HepG2 (cell line): ENCODE results near the gene C15orf62. TPM values are rescaled to one million over a fixed set of nuclear protein-coding genes. Genes with fewer than 3 reads are reported as not detected.
A peak's percentile ranks its signal among the peaks of the same experiment; 100 is the strongest.

ENCODE experiments used
- ATF1 ChIP-seq: IDR thresholded peaks from 2 replicates; pipeline ENCODE4 v1.6.1; 2016; ENCODE audit warnings: mild to moderate bottlenecking, control low read depth
- ERF ChIP-seq: IDR thresholded peaks from 2 replicates; pipeline ENCODE4 v1.6.1; 2018; ENCODE audit warnings: missing biosample characterization, missing genetic modification reagents
- FOXJ3 ChIP-seq: sonication (generic); formaldehyde crosslinking; IDR thresholded peaks from 2 replicates; pipeline ENCODE4 v1.4.0; 2020; ENCODE audit warnings: missing genetic modification reagents, mild to moderate bottlenecking, borderline replicate concordance
- FOXO1 ChIP-seq: sonication (generic); formaldehyde crosslinking; IDR thresholded peaks from 2 replicates; pipeline ENCODE4 v1.4.0; 2020; ENCODE audit warnings: missing genetic modification reagents
- GPN1 ChIP-seq: sonication (generic); formaldehyde crosslinking; IDR thresholded peaks from 2 replicates; pipeline ENCODE4 v1.5.1; 2020; ENCODE audit warnings: missing genetic modification reagents, borderline replicate concordance
- HCFC1 ChIP-seq: fragments of 150-350 bp; IDR thresholded peaks from 2 replicates; pipeline ENCODE4 v1.6.1; 2014; ENCODE audit warnings: low read depth, low read length
- KLF11 ChIP-seq: IDR thresholded peaks from 2 replicates; pipeline ENCODE4 v1.6.1; 2016; ENCODE audit warnings: missing compliant biosample characterization
- NR1H2 ChIP-seq: sonication (generic); formaldehyde crosslinking; IDR thresholded peaks from 2 replicates; pipeline ENCODE4 v1.8.1; 2022; ENCODE audit warnings: low read depth, missing genetic modification reagents, borderline replicate concordance
- SNAI1 ChIP-seq: sonication (generic); formaldehyde crosslinking; IDR thresholded peaks from 2 replicates; pipeline ENCODE4 v1.5.0; 2020; ENCODE audit warnings: mild to moderate bottlenecking, missing genetic modification reagents, borderline replicate concordance
- SP5 ChIP-seq: IDR thresholded peaks from 2 replicates; pipeline ENCODE4 v1.6.1; 2016; ENCODE audit warnings: low read depth, borderline replicate concordance
- SRF ChIP-seq: IDR thresholded peaks from 2 replicates; pipeline ENCODE4 v1.6.1; 2011; ENCODE audit warnings: mild to moderate bottlenecking, low read depth, low read length, moderate library complexity
- ZFP41 ChIP-seq: sonication (generic); formaldehyde crosslinking; IDR thresholded peaks from 2 replicates; pipeline ENCODE4 v1.4.0; 2020; ENCODE audit warnings: mild to moderate bottlenecking, missing genetic modification reagents, borderline replicate concordance
- ZMYM4 ChIP-seq: sonication (generic); formaldehyde crosslinking; IDR thresholded peaks from 2 replicates; pipeline ENCODE4 v1.8.1; 2023; ENCODE audit warnings: mild to moderate bottlenecking, missing genetic modification reagents
- ZNF558 ChIP-seq: sonication (generic); formaldehyde crosslinking; IDR thresholded peaks from 2 replicates; pipeline ENCODE4 v1.9.0; 2022; ENCODE audit warnings: mild to moderate bottlenecking, missing genetic modification reagents, borderline replicate concordance
- ZNF703 ChIP-seq: sonication (generic); formaldehyde crosslinking; IDR thresholded peaks from 2 replicates; pipeline ENCODE4 v1.5.1; 2020; ENCODE audit warnings: missing genetic modification reagents, mild to moderate bottlenecking, moderate library complexity, borderline replicate concordance
- ZNF709 ChIP-seq: sonication (generic); formaldehyde crosslinking; IDR thresholded peaks from 2 replicates; pipeline ENCODE4 v1.5.0; 2020; ENCODE audit warnings: mild to moderate bottlenecking, missing genetic modification reagents
- polyA plus RNA-seq, 8 experiments: library from polyadenylated mRNA; depleted of rRNA in 3 of 8; stranded (reverse) in 7 of 8; unstranded in 1 of 8; fragments of >200 nt; fragmentation: Illumina TruSeq in 4 of 8; extraction: Trizol in 4 of 8; gene quantifications; 2 replicates each; pipeline versions ENCODE4 v1.2.1 to v1.2.3, GENCODE V29; 2011 to 2016; ENCODE audit warnings: low read depth in 4 of 8, missing spikeins in 1 of 8, mixed read lengths in 1 of 8; ENCODE audit not compliant: insufficient read depth in 1 of 8
- total RNA-seq, 5 experiments: library from RNA; depleted of rRNA; stranded (reverse); fragments of >200 nt; fragmentation: Illumina TruSeq; extraction: Trizol; gene quantifications; 2 replicates each; pipeline ENCODE4 v1.2.3, GENCODE V29; 2016; ENCODE audit warnings: low read depth in 1 of 5
- TF ChIP-seq, protein P1 (sequence below): sonication (generic); formaldehyde crosslinking; IDR thresholded peaks from 2 replicates; pipeline ENCODE4 v1.4.0; 2020; ENCODE audit warnings: mild to moderate bottlenecking, missing genetic modification reagents, borderline replicate concordance
- TF ChIP-seq, protein P2 (sequence below): sonication (generic); formaldehyde crosslinking; IDR thresholded peaks from 2 replicates; pipeline ENCODE4 v1.8.0; 2022; ENCODE audit warnings: mild to moderate bottlenecking, missing genetic modification reagents, moderate library complexity

Gene C15orf62
- total and polyA plus RNA-seq, 2 of the 13 experiments (the other 11 are each of a cell fraction or from before 2014, with no cell fraction given), result 0.51 to 1.1 TPM

GRCh38 chr15:40754883-40755811 is 14.6 kb upstream of the C15orf62 start, which contains the start of gene RMDN3 (continued):
- TF ChIP-seq, protein P1, sequence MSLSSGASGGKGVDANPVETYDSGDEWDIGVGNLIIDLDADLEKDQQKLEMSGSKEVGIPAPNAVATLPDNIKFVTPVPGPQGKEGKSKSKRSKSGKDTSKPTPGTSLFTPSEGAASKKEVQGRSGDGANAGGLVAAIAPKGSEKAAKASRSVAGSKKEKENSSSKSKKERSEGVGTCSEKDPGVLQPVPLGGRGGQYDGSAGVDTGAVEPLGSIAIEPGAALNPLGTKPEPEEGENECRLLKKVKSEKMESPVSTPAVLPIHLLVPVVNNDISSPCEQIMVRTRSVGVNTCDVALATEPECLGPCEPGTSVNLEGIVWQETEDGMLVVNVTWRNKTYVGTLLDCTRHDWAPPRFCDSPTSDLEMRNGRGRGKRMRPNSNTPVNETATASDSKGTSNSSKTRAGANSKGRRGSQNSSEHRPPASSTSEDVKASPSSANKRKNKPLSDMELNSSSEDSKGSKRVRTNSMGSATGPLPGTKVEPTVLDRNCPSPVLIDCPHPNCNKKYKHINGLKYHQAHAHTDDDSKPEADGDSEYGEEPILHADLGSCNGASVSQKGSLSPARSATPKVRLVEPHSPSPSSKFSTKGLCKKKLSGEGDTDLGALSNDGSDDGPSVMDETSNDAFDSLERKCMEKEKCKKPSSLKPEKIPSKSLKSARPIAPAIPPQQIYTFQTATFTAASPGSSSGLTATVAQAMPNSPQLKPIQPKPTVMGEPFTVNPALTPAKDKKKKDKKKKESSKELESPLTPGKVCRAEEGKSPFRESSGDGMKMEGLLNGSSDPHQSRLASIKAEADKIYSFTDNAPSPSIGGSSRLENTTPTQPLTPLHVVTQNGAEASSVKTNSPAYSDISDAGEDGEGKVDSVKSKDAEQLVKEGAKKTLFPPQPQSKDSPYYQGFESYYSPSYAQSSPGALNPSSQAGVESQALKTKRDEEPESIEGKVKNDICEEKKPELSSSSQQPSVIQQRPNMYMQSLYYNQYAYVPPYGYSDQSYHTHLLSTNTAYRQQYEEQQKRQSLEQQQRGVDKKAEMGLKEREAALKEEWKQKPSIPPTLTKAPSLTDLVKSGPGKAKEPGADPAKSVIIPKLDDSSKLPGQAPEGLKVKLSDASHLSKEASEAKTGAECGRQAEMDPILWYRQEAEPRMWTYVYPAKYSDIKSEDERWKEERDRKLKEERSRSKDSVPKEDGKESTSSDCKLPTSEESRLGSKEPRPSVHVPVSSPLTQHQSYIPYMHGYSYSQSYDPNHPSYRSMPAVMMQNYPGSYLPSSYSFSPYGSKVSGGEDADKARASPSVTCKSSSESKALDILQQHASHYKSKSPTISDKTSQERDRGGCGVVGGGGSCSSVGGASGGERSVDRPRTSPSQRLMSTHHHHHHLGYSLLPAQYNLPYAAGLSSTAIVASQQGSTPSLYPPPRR (CRISPR knock-in tag), result 0 out of 2 replicates have a peak, but pooled peaks have one; percentile 52
- TF ChIP-seq KLF11 (CRISPR knock-in tag) (no peak), ZNF558 (CRISPR knock-in tag) (0 out of 2 replicates have a peak, but pooled peaks have one; percentile 50), SP5 (CRISPR knock-in tag) (peak; percentile 89), ERF (CRISPR knock-in tag) (peak; percentile 71; the same call in 1 of the 2 replicates), FOXO1 (CRISPR knock-in tag) (peak; percentile 38; the same call in 1 of the 2 replicates), ZNF703 (CRISPR knock-in tag) (no peak; the same call in 1 of the 2 replicates), HCFC1 (peak; percentile 72), ZNF709 (CRISPR knock-in tag) (0 out of 2 replicates have a peak, but pooled peaks have one; percentile 74), FOXJ3 (CRISPR knock-in tag) (no peak), ATF1 (peak; percentile 99), ZFP41 (CRISPR knock-in tag) (no peak), NR1H2 (CRISPR knock-in tag) (no peak), SNAI1 (CRISPR knock-in tag) (peak; percentile 79; the same call in 1 of the 2 replicates), ZMYM4 (CRISPR knock-in tag) (peak; percentile 70), GPN1 (no peak), SRF (peak; percentile 48; the same call in 1 of the 2 replicates)
- TF ChIP-seq, protein P2, sequence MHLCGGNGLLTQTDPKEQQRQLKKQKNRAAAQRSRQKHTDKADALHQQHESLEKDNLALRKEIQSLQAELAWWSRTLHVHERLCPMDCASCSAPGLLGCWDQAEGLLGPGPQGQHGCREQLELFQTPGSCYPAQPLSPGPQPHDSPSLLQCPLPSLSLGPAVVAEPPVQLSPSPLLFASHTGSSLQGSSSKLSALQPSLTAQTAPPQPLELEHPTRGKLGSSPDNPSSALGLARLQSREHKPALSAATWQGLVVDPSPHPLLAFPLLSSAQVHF (CRISPR knock-in tag), result no peak
